ENCODE measurements around the gene SLC48A1. TPM values are rescaled to one million over a fixed set of nuclear protein-coding genes. Genes with fewer than 3 reads are reported as not detected.
A peak's percentile ranks its signal among the peaks of the same experiment; 100 is the strongest.

SLC48A1 gene
- polyA plus RNA-seq, 3 donors, result 9.4 to 19.6 (median 15.8) TPM

GRCh38 chr12:47781479-47782371, 8.7 kb downstream of the SLC48A1 start:
- H2AFZ ChIP-seq (ENCODE audit: insufficient read depth, low read depth, low read length, poor library complexity, severe bottlenecking), result no peak overlapping the region
- H3K4me1 ChIP-seq (ENCODE audit: control insufficient read depth in 1 of 2, insufficient read depth in 2 of 2, low read length in 2 of 2), result peaks cover 17% of the 10 kb centered on the region in 2 donors
- Mint-ChIP-seq H3K4me3 (no peak overlapping the region), H3K36me3 (peaks cover 51 to 59% of the 10 kb centered on the region in 2 donors), H3K4me1 (peaks cover 16% of the 10 kb centered on the region), H3K27me3 (ENCODE audit: low read depth in 3 of 3) (no peaks in the 10 kb centered on the region), H3K9me3 (peaks cover 0 to 5% (median 0%) of the 10 kb centered on the region in 7 donors), H3K27ac (peak overlapping the region in 5 of 7 donors; percentile 31 to 78 (median 58))
- WGBS (ENCODE audit: insufficient coverage), result 94% methylated on average over 9 of the region's 13 CpGs
- H3K79me2 ChIP-seq (ENCODE audit: insufficient read depth, low read length), result no peaks in the 10 kb centered on the region
- no peak overlapping the region for H3K9ac ChIP-seq (ENCODE audit: insufficient read depth, low read length, poor library complexity, severe bottlenecking)
- DNase-seq, result no peak
- H3K4me3 ChIP-seq (replicated peaks in 1 of 3; ENCODE audit: low read depth in 2 of 3, low read length in 3 of 3), result no peak overlapping the region
- no peaks in the 10 kb centered on the region for H3K27me3 ChIP-seq (ENCODE audit: control insufficient read depth in 2 of 2, insufficient read depth in 2 of 2, low read length in 2 of 2)
- intact Hi-C loops (cut with micrococcal nuclease), result loop anchor here (10.0 kb wide), 2 partner anchors 53 to 127 kb away; no protein-coding TSS in a partner anchor
- H3K9me3 ChIP-seq (replicated peaks in 1 of 2; ENCODE audit: control insufficient read depth in 1 of 2, insufficient read depth in 1 of 2, low read length in 2 of 2), result no peaks in the 10 kb centered on the region
- peaks cover 81% of the 10 kb centered on the region for H4K20me1 ChIP-seq (ENCODE audit: insufficient read depth, low read length)
- peaks cover 49 to 60% of the 10 kb centered on the region in 2 donors for H3K36me3 ChIP-seq (replicated peaks in 1 of 2; ENCODE audit: control insufficient read depth in 1 of 2, insufficient read depth in 2 of 2, low read length in 2 of 2)
- H3K27ac ChIP-seq (ENCODE audit: low read depth in 1 of 2, low read length in 2 of 2), result no peak overlapping the region
- TF ChIP-seq CTCF (IDR thresholded peaks at IDR 0.05), result no peak
- no peak overlapping the region for H3K4me2 ChIP-seq (replicated peaks; ENCODE audit: extremely low read depth, low read length, poor library complexity, severe bottlenecking)

DNA sequence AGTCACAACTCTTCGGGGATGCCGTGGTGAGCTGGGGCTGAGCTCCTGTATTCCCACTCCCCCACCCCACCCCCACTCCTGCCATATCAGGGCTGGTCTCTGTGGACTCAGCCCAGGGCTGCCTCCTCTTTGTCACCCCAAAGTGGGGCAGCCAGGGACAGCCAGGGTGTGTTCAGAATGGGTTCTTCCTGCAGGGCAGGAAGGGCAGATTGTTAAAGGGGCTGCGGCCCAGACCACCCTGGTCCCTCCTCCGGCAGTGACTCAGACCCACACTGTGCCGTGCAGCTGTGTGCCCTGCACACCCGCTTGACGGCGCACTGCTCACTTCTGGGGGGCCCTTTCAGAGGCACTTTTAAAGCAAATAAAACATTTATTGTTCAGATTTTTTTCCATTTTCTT, 9.3 kb downstream of the SLC48A1 start:
- Histone ChIP-seq H3K9me3 (replicated peaks in 1 of 2; ENCODE audit: control insufficient read depth in 1 of 2, insufficient read depth in 1 of 2, low read length in 2 of 2) (no peaks in the 10 kb centered on the region), H3K27ac (ENCODE audit: low read depth in 1 of 2, low read length in 2 of 2) (no peak overlapping the region), H4K20me1 (ENCODE audit: insufficient read depth, low read length) (peaks cover 78% of the 10 kb centered on the region), H3K4me3 (replicated peaks in 1 of 3; ENCODE audit: low read depth in 2 of 3, low read length in 3 of 3) (no peak overlapping the region), H3K36me3 (replicated peaks in 1 of 2; ENCODE audit: control insufficient read depth in 1 of 2, insufficient read depth in 2 of 2, low read length in 2 of 2) (peaks cover 56 to 66% of the 10 kb centered on the region in 2 donors), H3K4me2 (replicated peaks; ENCODE audit: extremely low read depth, low read length, poor library complexity, severe bottlenecking) (no peak overlapping the region), H3K79me2 (ENCODE audit: insufficient read depth, low read length) (no peaks in the 10 kb centered on the region), H3K27me3 (ENCODE audit: control insufficient read depth in 2 of 2, insufficient read depth in 2 of 2, low read length in 2 of 2) (no peaks in the 10 kb centered on the region), H3K4me1 (ENCODE audit: control insufficient read depth in 1 of 2, insufficient read depth in 2 of 2, low read length in 2 of 2) (peaks cover 11% of the 10 kb centered on the region in 2 donors), H2AFZ (ENCODE audit: insufficient read depth, low read depth, low read length, poor library complexity, severe bottlenecking) (no peak overlapping the region), H3K9ac (ENCODE audit: insufficient read depth, low read length, poor library complexity, severe bottlenecking) (no peak overlapping the region)
- WGBS (ENCODE audit: insufficient coverage), result 54% methylated on average over 6 of the region's 8 CpGs
- H3K9me3 Mint-ChIP-seq, result peaks cover 0 to 2% (median 0%) of the 10 kb centered on the region in 7 donors
- H3K4me3 Mint-ChIP-seq, result no peak overlapping the region
- no peak for TF ChIP-seq CTCF (IDR thresholded peaks at IDR 0.05)
- no peak for DNase-seq
- intact Hi-C loops (cut with micrococcal nuclease), result loop anchor here (10.0 kb wide), 2 partner anchors 52 to 128 kb away; no protein-coding TSS in a partner anchor
- H3K4me1 Mint-ChIP-seq, result peaks cover 10% of the 10 kb centered on the region
- H3K36me3 Mint-ChIP-seq, result peaks cover 57 to 66% of the 10 kb centered on the region in 2 donors
- peak overlapping the region in 1 of 7 donors; percentile 47 for H3K27ac Mint-ChIP-seq
- no peaks in the 10 kb centered on the region for H3K27me3 Mint-ChIP-seq (ENCODE audit: low read depth in 3 of 3)

Measured in CD14-positive monocyte (primary cell).